ACC112 (cell line): ENCODE results near the gene PRDM7.
"Not testable (repeated sequence)": the region's sequence is repeated elsewhere in the genome, so short reads cannot be mapped to it uniquely, and the experiment has no call there.

Experiments
- H2AFZ ChIP-seq: fragments of 200-600 bp; sonication (generic); one replicate; pipeline ENCODE4 v1.6.0; 2017; ENCODE audit warnings: antibody characterized with exemption, low read length; ENCODE audit not compliant: unreplicated experiment
- H3K27ac ChIP-seq: fragments of 200-600 bp; sonication (generic); 2 replicates; pipeline ENCODE4 v1.5.1; 2014; ENCODE audit warnings: low read depth, mild to moderate bottlenecking, antibody characterized with exemption, low read length, moderate library complexity
- H3K27me3 ChIP-seq: fragments of 200-600 bp; sonication (generic); 2 replicates; pipeline ENCODE4 v1.6.1; 2014; ENCODE audit warnings: mild to moderate bottlenecking, antibody characterized with exemption, low read length, moderate library complexity, mixed read lengths; ENCODE audit not compliant: insufficient read depth
- H3K36me3 ChIP-seq: fragments of 200-600 bp; sonication (generic); 2 replicates; pipeline ENCODE4 v1.6.1; 2016; ENCODE audit warnings: mild to moderate bottlenecking, antibody characterized with exemption, low read length, moderate library complexity, mixed read lengths; ENCODE audit not compliant: insufficient read depth
- H3K4me1 ChIP-seq: fragments of 200-600 bp; sonication (generic); one replicate; pipeline ENCODE4 v1.6.1; 2016; ENCODE audit warnings: low read length, mixed read lengths; ENCODE audit not compliant: insufficient read depth, unreplicated experiment, control insufficient read depth
- H3K4me3 ChIP-seq: fragments of 200-600 bp; sonication (generic); 2 replicates; pipeline ENCODE4 v1.5.1; 2014; ENCODE audit warnings: mild to moderate bottlenecking, low read depth, low read length
- H3K79me2 ChIP-seq: fragments of 200-600 bp; sonication (generic); one replicate; pipeline ENCODE4 v1.6.0; 2016; ENCODE audit warnings: low read length; ENCODE audit not compliant: control insufficient read depth, unreplicated experiment, insufficient read depth

PRDM7 gene

DNA sequence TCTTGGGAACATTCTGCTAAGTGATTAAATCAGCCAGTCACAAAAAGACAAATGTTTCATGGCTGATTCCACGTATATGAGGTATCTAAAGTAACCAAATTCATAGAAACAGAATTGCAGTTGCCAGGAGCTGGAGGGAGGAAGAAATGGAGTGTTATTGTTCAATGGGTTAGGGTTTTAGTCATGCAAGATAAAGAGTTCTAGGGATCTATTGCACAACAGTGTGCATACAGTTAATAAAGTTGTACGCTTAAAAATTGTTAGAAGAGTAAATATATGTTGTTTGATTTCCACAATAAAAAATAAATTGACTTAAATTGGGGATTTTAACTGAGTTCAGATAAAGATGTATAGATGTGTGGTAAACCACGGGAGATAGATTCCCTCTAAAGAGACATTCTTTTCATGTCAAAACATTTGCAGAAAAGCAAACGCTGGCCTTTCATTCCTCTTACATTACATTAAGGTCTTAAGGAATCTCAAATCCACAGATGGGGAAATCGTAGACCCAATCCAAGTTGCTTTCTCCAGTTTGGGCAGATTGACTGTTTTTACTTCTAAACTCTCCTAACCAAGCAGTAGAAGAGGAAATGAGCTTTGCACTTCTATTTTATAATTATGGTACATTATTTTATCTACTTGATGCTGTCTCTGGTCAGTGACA, 4.6 kb downstream of the PRDM7 start:
- H3K36me3 ChIP-seq: no peaks in the 10 kb centered on the region
- H3K27ac ChIP-seq: no peak overlapping the region
- no peak overlapping the region for H3K4me3 ChIP-seq
- H2AFZ ChIP-seq: no peak overlapping the region
- H3K79me2 ChIP-seq: no peaks in the 10 kb centered on the region
- no peaks in the 10 kb centered on the region for H3K4me1 ChIP-seq
- H3K27me3 ChIP-seq: peaks cover 7% of the 10 kb centered on the region

DNA sequence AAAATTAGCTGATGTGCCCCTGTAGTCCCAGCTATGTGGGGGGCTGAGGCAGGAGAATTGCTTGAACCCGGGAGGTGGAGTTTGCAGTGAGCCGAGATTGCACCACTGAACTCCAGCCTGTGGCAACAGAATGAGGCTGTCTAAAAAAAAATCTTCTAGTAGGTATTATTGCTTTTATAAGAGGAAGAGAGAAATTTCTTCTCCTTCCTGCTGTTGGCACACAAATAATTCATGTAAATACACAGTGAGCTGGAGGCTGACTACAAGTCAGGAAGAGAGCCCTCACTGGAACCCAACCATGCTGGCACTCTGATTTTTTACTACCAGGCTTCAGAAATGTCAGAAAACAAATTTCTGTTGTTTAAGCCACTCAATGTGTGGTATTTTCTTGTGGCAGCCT, 6.7 kb downstream of the PRDM7 start:
- H3K36me3 ChIP-seq: no peaks in the 10 kb centered on the region
- no peak overlapping the region for H2AFZ ChIP-seq
- H3K79me2 ChIP-seq: no peaks in the 10 kb centered on the region
- H3K4me3 ChIP-seq: no peak overlapping the region
- H3K27me3 ChIP-seq: no peaks in the 10 kb centered on the region
- no peaks in the 10 kb centered on the region for H3K4me1 ChIP-seq
- H3K27ac ChIP-seq: no peak overlapping the region

DNA sequence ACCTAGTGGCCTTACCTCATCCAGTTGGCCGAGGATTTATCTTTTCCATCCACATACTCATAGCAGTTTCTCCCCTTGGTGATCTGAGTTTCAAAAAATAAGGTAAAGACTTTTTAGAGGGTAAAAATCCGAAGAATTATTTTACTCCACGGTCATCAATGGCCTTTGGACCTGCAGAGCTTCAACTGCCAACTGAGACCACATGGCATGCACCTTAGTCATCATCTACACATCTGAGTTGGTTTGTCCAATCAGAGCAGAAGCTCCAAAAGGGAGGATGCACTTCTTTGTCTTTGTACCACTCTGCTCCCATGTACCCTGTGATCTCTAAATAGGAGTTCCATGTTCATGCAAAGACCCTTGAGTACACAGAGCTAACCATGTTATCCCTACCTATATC, 15.7 kb downstream of the PRDM7 start:
- Histone ChIP-seq H2AFZ (no peak overlapping the region), H3K4me3 (no peak overlapping the region), H3K27me3 (peaks cover 5% of the 10 kb centered on the region; the same call in 1 of the 2 replicates), H3K27ac (no peak overlapping the region), H3K36me3 (no peaks in the 10 kb centered on the region), H3K4me1 (peaks cover 19% of the 10 kb centered on the region), H3K79me2 (no peaks in the 10 kb centered on the region)

DNA sequence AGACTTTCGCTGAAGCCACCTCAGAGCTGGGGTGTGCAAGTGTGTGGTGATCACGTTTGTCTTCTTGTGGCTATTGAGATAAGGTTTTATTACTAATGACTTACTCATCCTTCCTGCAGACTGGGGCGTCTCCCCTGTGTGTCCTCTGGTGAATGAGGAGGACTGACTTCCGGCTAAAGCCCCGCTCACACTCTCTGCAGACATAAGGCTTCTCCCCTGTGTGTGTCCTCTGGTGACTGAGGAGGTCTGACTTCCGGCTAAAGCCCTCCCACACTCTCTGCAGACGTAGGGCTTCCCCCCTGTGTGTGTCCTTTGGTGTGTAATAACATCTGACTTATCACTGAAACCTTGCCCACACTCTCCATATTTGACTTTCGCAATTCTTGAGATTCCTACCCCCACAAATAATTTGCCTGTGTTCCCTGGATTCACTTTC, 19.4 kb downstream of the PRDM7 start:
- H3K79me2 ChIP-seq: no peaks in the 10 kb centered on the region
- H2AFZ ChIP-seq: no peak overlapping the region
- peak overlapping the region; percentile 72 for H3K27ac ChIP-seq
- H3K4me1 ChIP-seq: peaks cover 19% of the 10 kb centered on the region
- H3K27me3 ChIP-seq: no peaks in the 10 kb centered on the region
- H3K36me3 ChIP-seq: no peaks in the 10 kb centered on the region
- H3K4me3 ChIP-seq: no peak overlapping the region

DNA sequence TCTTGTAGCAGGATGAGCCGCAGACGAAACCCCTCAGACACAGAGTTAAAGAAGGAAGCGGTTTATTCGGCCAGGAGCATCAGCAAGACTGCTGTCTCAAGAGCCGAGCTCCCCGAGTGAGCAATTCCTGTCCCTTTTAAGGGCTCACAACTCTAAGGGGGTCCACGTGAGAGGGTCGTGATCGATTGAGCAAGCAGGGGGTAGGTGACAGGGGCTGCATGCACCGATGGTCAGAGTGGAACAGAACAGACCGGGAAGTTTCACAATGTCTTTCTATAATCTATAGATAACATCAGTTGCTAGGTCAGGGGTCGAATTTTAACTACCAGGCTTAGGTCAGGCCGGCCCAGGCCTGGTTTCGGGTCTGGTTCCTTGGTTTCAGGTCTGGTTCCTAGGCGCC, 20.6 kb downstream of the PRDM7 start:
- H3K4me3 ChIP-seq, H3K27me3 ChIP-seq, H2AFZ ChIP-seq, H3K79me2 ChIP-seq, H3K36me3 ChIP-seq, H3K27ac ChIP-seq: not testable (repeated sequence)
- H3K4me1 ChIP-seq: peaks cover 19% of the 10 kb centered on the region

DNA sequence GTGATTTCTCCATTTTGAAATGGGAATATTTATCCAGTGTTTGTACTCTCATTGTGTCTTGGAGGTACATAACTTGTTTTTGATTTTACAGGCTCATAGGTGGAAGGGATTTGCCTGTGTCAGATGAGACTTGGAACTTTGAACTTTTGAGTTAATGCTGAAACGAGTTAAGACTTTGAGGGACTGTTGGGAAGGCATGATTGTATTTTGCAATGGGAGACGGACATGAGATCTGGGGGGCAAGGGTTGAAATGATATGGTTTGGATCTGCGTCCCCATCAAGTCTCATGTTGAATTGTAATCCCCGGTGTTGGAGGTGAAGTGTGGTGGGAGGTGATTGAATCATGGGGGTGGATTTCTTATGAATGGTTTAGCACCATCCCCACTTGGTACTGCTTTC, 21.8 kb downstream of the PRDM7 start:
- H3K79me2 ChIP-seq: no peaks in the 10 kb centered on the region
- no peaks in the 10 kb centered on the region for H3K36me3 ChIP-seq

DNA sequence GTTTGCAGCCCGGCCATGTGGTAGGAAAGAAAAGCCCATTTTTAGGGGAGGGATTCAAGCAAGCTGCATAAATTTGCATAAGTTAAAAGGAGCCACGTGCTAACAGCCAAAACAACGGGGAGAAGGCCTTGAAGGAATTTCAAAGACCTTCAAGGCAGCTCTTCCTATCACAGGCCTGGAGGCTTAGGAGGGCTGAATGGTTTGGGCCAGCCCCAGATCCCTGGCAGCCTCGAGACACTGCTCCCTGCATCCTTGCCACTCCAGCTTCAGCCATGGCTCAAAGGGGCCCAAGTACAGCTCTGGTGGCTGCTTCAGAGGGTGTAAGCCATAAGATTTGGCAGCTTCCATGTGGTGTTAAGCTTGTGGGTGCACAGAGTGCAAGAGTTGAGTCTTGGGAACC, 22.6 kb downstream of the PRDM7 start:
- Histone ChIP-seq H2AFZ (no peak overlapping the region), H3K79me2 (no peaks in the 10 kb centered on the region), H3K27me3 (no peaks in the 10 kb centered on the region), H3K27ac (no peak overlapping the region), H3K4me1 (peaks cover 19% of the 10 kb centered on the region), H3K36me3 (no peaks in the 10 kb centered on the region), H3K4me3 (no peak overlapping the region)

More for the DNA sequence above, 21.8 kb downstream of the PRDM7 start:
- Histone ChIP-seq H3K27me3 (no peaks in the 10 kb centered on the region), H3K4me1 (peaks cover 19% of the 10 kb centered on the region), H3K27ac (no peak overlapping the region), H2AFZ (no peak overlapping the region), H3K4me3 (no peak overlapping the region)

DNA sequence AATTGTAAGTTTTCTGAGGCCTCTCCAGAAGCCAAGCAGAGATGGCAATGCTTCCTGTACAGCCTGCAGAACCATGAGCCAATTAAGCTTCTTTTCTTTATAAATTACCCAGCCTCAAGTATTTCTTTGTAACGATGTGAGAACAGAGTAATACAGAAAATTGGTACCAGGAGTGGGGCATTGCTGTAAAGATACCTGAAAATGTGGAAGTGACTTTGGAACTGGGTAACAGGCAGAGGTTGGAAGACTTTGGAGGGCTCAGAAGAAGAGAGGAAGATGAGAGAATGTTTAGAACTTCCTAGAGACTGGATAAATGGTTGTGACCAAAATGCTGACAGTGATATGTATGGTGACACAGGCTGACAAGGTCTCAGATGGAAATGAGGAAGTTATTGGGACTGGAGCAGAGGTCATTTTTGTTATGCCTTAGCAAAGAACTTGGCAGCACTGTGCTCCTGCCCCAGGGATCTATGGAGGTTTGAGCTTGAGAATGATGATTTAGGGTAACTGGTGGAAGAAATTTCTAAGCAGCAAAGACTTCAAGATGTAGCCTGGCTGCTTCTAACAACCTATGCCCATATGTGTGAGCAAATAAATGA, 23.1 kb downstream of the PRDM7 start:
- Histone ChIP-seq H2AFZ (no peak overlapping the region), H3K4me3 (no peak overlapping the region), H3K79me2 (no peaks in the 10 kb centered on the region), H3K27me3 (no peaks in the 10 kb centered on the region), H3K36me3 (no peaks in the 10 kb centered on the region), H3K4me1 (peaks cover 19% of the 10 kb centered on the region), H3K27ac (no peak overlapping the region)

DNA sequence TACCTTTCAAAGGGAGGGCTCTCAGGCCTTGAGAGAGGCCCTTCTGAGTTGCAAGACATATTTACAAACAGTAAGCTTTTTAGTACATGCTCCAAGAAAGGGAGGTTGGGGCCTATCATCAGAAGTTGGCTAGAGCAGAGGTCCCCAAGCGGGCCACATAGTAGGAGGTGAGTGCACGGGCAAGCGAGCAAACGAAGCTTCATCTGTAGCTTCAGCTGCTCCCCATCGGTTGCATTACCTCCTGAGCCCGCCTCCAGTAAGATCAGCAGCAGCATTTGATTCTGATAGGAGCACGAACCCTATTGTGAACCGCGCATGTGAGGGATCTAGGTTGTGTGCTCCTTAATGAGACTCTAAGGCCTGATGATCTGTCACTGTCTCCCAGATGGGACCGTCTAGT, 26.2 kb downstream of the PRDM7 start:
- no peaks in the 10 kb centered on the region for H3K79me2 ChIP-seq
- H3K4me3 ChIP-seq: no peak overlapping the region
- H3K36me3 ChIP-seq: no peaks in the 10 kb centered on the region
- peaks cover 15% of the 10 kb centered on the region for H3K4me1 ChIP-seq
- no peak overlapping the region for H3K27ac ChIP-seq
- no peak overlapping the region for H2AFZ ChIP-seq
- no peaks in the 10 kb centered on the region for H3K27me3 ChIP-seq

DNA sequence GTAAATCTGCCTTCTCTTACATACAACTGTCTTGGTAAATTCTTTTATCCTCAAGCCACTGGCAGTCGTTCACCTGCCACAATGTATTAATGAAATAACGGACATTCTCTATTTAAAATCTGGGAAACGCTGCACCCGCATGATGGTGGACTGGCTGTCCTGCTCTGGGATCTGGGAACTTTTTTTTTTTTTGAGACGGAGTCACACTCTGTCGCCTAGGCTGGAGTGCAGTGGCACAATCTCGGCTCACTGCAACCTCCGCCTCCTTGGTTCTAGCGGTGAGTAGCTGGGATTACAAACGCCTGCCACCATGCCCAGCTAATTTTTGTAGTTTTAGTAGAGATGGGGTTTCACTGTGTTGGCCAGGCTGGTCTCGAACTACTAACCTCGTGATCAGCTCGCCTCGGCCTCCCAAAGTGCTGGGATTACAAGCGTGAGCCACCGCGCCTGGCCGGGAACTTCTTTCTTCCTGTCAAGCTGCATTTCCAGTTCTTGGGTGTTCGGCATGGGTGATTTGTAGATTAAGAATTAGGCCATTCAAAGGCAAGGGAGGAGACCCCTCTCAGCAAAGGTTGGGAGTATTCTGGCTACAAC, 28.3 kb downstream of the PRDM7 start:
- no peaks in the 10 kb centered on the region for H3K36me3 ChIP-seq
- H3K4me1 ChIP-seq: peaks cover 15% of the 10 kb centered on the region
- H3K4me3 ChIP-seq: no peak overlapping the region
- H2AFZ ChIP-seq: no peak overlapping the region
- no peaks in the 10 kb centered on the region for H3K79me2 ChIP-seq
- no peaks in the 10 kb centered on the region for H3K27me3 ChIP-seq
- no peak overlapping the region for H3K27ac ChIP-seq

DNA sequence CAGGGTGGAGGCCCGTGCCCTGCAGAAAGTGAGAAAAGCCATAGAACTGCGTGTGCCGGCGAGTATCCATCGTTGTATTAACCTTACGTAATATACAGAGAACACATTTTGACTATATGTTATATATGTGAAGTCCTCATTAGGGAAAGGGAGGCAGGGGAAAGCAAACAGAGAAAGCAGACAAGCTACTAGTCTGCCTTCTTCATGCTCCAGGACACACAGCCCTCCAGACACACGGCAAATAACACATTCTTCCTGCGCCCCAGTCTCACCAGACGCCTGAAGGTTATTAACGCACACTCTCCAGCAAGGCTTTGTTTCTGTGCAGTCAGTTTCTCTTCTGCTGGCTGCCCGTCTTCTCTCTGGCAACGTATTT, 28.8 kb downstream of the PRDM7 start:
- Histone ChIP-seq H3K27me3 (no peaks in the 10 kb centered on the region), H3K4me3 (no peak overlapping the region), H3K27ac (no peak overlapping the region), H3K79me2 (no peaks in the 10 kb centered on the region), H3K36me3 (no peaks in the 10 kb centered on the region), H2AFZ (no peak overlapping the region), H3K4me1 (peaks cover 15% of the 10 kb centered on the region)
